ENCODE measurements around the gene SRGAP3. TPM values are rescaled to one million over a fixed set of nuclear protein-coding genes. Genes with fewer than 3 reads are reported as not detected.

SRGAP3 gene
- total and polyA plus RNA-seq, 3 experiments from 2014 or later, result 0.84 to 2.1 (median 1.1) TPM

GRCh38 chr3:8967553-8967952, 281.9 kb downstream of the SRGAP3 start:
- Mint-ChIP-seq H3K9me3 (no peaks in the 10 kb centered on the region), H3K36me3 (peaks cover 0 to 9% (median 0%) of the 10 kb centered on the region in 3 donors), H3K27me3 (peaks cover 13 to 16% of the 10 kb centered on the region in 2 donors), H3K4me3 (no peak overlapping the region), H3K27ac (peak overlapping the region in 1 of 8 donors; percentile 86), H3K4me1 (peaks cover 20 to 23% (median 22%) of the 10 kb centered on the region in 3 donors)
- H3K4me1 ChIP-seq (ENCODE audit: insufficient read depth, low read length), result peaks cover 15% of the 10 kb centered on the region
- H3K27me3 ChIP-seq (ENCODE audit: insufficient read depth, low read length, poor library complexity, severe bottlenecking), result no peaks in the 10 kb centered on the region
- no peaks in the 10 kb centered on the region for H3K36me3 ChIP-seq (ENCODE audit: insufficient read depth, low read length)
- no peak overlapping the region for H3K4me3 ChIP-seq (ENCODE audit: low read length)
- no peak overlapping the region for H3K27ac ChIP-seq (ENCODE audit: low read depth, low read length)
- ChIA-PET CTCF (interaction anchor here (1.1 kb wide), 1 partner anchor 335 kb away, joined by 3 read pairs; no protein-coding TSS in a partner anchor), POLR2A (no interaction called here)
- DNase-seq, result no peak
- no peaks in the 10 kb centered on the region for H3K9me3 ChIP-seq (ENCODE audit: low read length)

GRCh38 chr3:8966820-8967348, 282.6 kb downstream of the SRGAP3 start:
- Mint-ChIP-seq H3K27ac (peak overlapping the region in 2 of 8 donors; percentile 48 to 73), H3K4me3 (peak overlapping the region in 1 of 7 donors; percentile 3), H3K4me1 (peaks cover 27 to 29% (median 29%) of the 10 kb centered on the region in 3 donors), H3K27me3 (peaks cover 13 to 14% of the 10 kb centered on the region in 2 donors), H3K36me3 (peaks cover 0 to 9% (median 0%) of the 10 kb centered on the region in 3 donors), H3K9me3 (no peaks in the 10 kb centered on the region)
- H3K27ac ChIP-seq (ENCODE audit: low read depth, low read length), result no peak overlapping the region
- no peaks in the 10 kb centered on the region for H3K9me3 ChIP-seq (ENCODE audit: low read length)
- no peak overlapping the region for H3K4me3 ChIP-seq (ENCODE audit: low read length)
- ChIA-PET POLR2A (no interaction called here), CTCF (interaction anchor here (1.1 kb wide), 1 partner anchor 336 kb away, joined by 3 read pairs; no protein-coding TSS in a partner anchor)
- no peaks in the 10 kb centered on the region for H3K27me3 ChIP-seq (ENCODE audit: insufficient read depth, low read length, poor library complexity, severe bottlenecking)
- peaks cover 21% of the 10 kb centered on the region for H3K4me1 ChIP-seq (ENCODE audit: insufficient read depth, low read length)
- no peak for DNase-seq
- H3K36me3 ChIP-seq (ENCODE audit: insufficient read depth, low read length), result no peaks in the 10 kb centered on the region

GRCh38 chr3:8966150-8966819, 283.2 kb downstream of the SRGAP3 start:
- no peaks in the 10 kb centered on the region for H3K36me3 ChIP-seq (ENCODE audit: insufficient read depth, low read length)
- Mint-ChIP-seq H3K9me3 (no peaks in the 10 kb centered on the region), H3K27ac (peak overlapping the region in 3 of 8 donors; percentile 10 to 73 (median 48)), H3K36me3 (peaks cover 0 to 9% (median 0%) of the 10 kb centered on the region in 3 donors), H3K4me3 (peak overlapping the region in 1 of 7 donors; percentile 38), H3K4me1 (peaks cover 29 to 34% (median 33%) of the 10 kb centered on the region in 3 donors), H3K27me3 (peaks cover 13 to 14% of the 10 kb centered on the region in 2 donors)
- no peaks in the 10 kb centered on the region for H3K9me3 ChIP-seq (ENCODE audit: low read length)
- no peak overlapping the region for H3K4me3 ChIP-seq (ENCODE audit: low read length)
- CTCF ChIA-PET, result interaction anchor here (1.1 kb wide), 3 partner anchors 12 to 344 kb away, joined by 3 read pairs; no protein-coding TSS in a partner anchor
- peaks cover 21% of the 10 kb centered on the region for H3K4me1 ChIP-seq (ENCODE audit: insufficient read depth, low read length)
- no peak for DNase-seq
- POLR2A ChIA-PET, result no interaction called here
- H3K27ac ChIP-seq (ENCODE audit: low read depth, low read length), result no peak overlapping the region
- no peaks in the 10 kb centered on the region for H3K27me3 ChIP-seq (ENCODE audit: insufficient read depth, low read length, poor library complexity, severe bottlenecking)

- ChIA-PET POLR2A (no interaction called here), CTCF (interaction anchor here (1.1 kb wide), 1 partner anchor 13 kb away, joined by 3 read pairs; no protein-coding TSS in a partner anchor)
- H3K36me3 ChIP-seq (ENCODE audit: insufficient read depth, low read length), result no peaks in the 10 kb centered on the region
- H3K9me3 ChIP-seq (ENCODE audit: low read length), result no peaks in the 10 kb centered on the region
- H3K27ac Mint-ChIP-seq, result peak overlapping the region in 7 of 8 donors; percentile 93 to 100 (median 98)
- no peak overlapping the region for H3K4me3 ChIP-seq (ENCODE audit: low read length)
- no peaks in the 10 kb centered on the region for H3K27me3 ChIP-seq (ENCODE audit: insufficient read depth, low read length, poor library complexity, severe bottlenecking)
- peaks cover 13 to 14% of the 10 kb centered on the region in 2 donors for H3K27me3 Mint-ChIP-seq
- H3K27ac ChIP-seq (ENCODE audit: low read depth, low read length), result no peak overlapping the region
- H3K4me3 Mint-ChIP-seq, result peak overlapping the region; percentile 93 to 99 (median 97)
- H3K9me3 Mint-ChIP-seq, result no peaks in the 10 kb centered on the region
- no peak for DNase-seq
- peaks cover 29 to 42% (median 39%) of the 10 kb centered on the region in 3 donors for H3K4me1 Mint-ChIP-seq
- peaks cover 0 to 11% (median 0%) of the 10 kb centered on the region in 3 donors for H3K36me3 Mint-ChIP-seq
- H3K4me1 ChIP-seq (ENCODE audit: insufficient read depth, low read length), result peaks cover 18% of the 10 kb centered on the region
These were observed 284.7 kb downstream of the SRGAP3 start for GRCh38 chr3:8964436-8965370.

DNA sequence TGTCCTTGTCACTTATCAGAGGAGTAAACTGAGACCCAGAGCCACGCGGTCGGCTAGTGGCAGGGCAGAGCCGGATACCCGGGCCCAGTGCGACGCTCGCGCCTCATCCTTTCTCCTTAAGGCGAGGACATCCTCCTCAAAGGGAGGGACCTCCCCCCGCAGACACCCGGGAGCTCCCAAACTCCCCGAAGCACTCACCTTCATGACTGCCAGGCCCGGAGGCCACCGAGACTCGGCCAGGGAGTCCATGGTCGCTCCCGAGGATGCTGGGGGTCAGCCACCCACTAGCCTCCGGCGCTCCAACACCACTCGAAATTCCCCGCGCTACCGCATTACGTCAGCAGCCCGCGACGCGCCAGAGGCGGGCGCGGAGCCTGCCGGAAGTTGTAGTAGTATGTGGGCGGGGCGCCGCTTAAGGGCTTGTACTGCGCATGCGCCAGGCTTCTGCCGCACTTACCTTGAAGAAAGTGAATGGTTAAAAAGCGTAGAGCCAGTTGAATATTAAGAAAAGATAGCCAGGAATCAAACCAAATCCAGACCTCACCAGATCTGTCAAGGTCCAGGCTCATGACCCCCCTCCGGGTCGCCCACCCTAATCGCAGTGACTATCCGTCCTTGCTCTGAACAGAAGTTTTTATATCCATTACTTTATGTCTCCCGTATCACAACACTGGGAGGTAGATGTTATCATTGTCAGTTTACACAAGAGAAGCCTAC, 286.2 kb downstream of the SRGAP3 start, which contains the start of gene RAD18:
RAD18 (minus strand) TSS at position 336 of the 717 bp plus-strand sequence; CDS start at position 249, 87 bp downstream.
- peaks cover 18% of the 10 kb centered on the region for H3K4me1 ChIP-seq (ENCODE audit: insufficient read depth, low read length)
- H3K4me3 ChIP-seq (ENCODE audit: low read length), result peak within 1 kb of the TSS; percentile 92
- DNase-seq, result peak; percentile 87 to 94 (median 90)
- no peaks in the 10 kb centered on the region for H3K27me3 ChIP-seq (ENCODE audit: insufficient read depth, low read length, poor library complexity, severe bottlenecking)
- H3K36me3 ChIP-seq (ENCODE audit: insufficient read depth, low read length), result peaks cover 6% of the 10 kb centered on the region
- Mint-ChIP-seq H3K27ac (peak within 1 kb of the TSS; percentile 93 to 100 (median 98)), H3K9me3 (no peaks in the 10 kb centered on the region), H3K4me3 (peak within 1 kb of the TSS; percentile 93 to 99 (median 97)), H3K27me3 (peaks cover 1 to 14% of the 10 kb centered on the region in 2 donors), H3K36me3 (peaks cover 2 to 22% (median 6%) of the 10 kb centered on the region in 3 donors), H3K4me1 (peaks cover 31 to 51% (median 39%) of the 10 kb centered on the region in 3 donors)
- POLR2A ChIA-PET, result interaction anchor here (0.8 kb wide), 1 partner anchor 433 kb away, joined by 3 read pairs; no protein-coding TSS in a partner anchor
- no peaks in the 10 kb centered on the region for H3K9me3 ChIP-seq (ENCODE audit: low read length)
- CTCF ChIA-PET, result interaction anchor here (1.4 kb wide), 1 partner anchor 339 kb away, joined by 3 read pairs; no protein-coding TSS in a partner anchor
- peak within 1 kb of the TSS; percentile 97 for H3K27ac ChIP-seq (ENCODE audit: low read depth, low read length)

GRCh38 chr3:8962226-8962861, 287.1 kb downstream of the SRGAP3 start:
- Histone ChIP-seq H3K36me3 (ENCODE audit: insufficient read depth, low read length) (peaks cover 6% of the 10 kb centered on the region), H3K9me3 (ENCODE audit: low read length) (no peaks in the 10 kb centered on the region), H3K27me3 (ENCODE audit: insufficient read depth, low read length, poor library complexity, severe bottlenecking) (no peaks in the 10 kb centered on the region), H3K4me1 (ENCODE audit: insufficient read depth, low read length) (peaks cover 18% of the 10 kb centered on the region), H3K4me3 (ENCODE audit: low read length) (peak overlapping the region; percentile 92), H3K27ac (ENCODE audit: low read depth, low read length) (peak overlapping the region; percentile 97)
- Mint-ChIP-seq H3K27ac (peak overlapping the region; percentile 93 to 100 (median 98)), H3K36me3 (peaks cover 6 to 29% (median 6%) of the 10 kb centered on the region in 3 donors), H3K9me3 (no peaks in the 10 kb centered on the region), H3K4me3 (peak overlapping the region; percentile 93 to 99 (median 97)), H3K27me3 (peaks cover 0 to 10% of the 10 kb centered on the region in 2 donors), H3K4me1 (peaks cover 31 to 54% (median 39%) of the 10 kb centered on the region in 3 donors)
- no peak for DNase-seq
- CTCF ChIA-PET, result no interaction called here
- POLR2A ChIA-PET, result interaction anchor here (0.8 kb wide), 1 partner anchor 434 kb away, joined by 3 read pairs; no protein-coding TSS in a partner anchor

Measured in CD8-positive, alpha-beta memory T cell (primary cell).